Upper lobe of left lung (tissue), 4 donors: ENCODE results near the gene TPSG1.

Experiments
- EP300 ChIP-seq, 4 donors: sonication (generic); formaldehyde crosslinking; IDR thresholded peaks; one replicate each; pipeline ENCODE4 v1.5.1; 2017; ENCODE audit warnings: antibody characterized with exemption in 4 of 4, control low read depth in 2 of 4
- POLR2A ChIP-seq, 4 donors: fragments of 450-650 bp; IDR thresholded peaks; one replicate each; pipeline ENCODE4 v1.5.1; 2016 to 2017; ENCODE audit warnings: antibody characterized with exemption in 4 of 4, mild to moderate bottlenecking in 2 of 4

DNA sequence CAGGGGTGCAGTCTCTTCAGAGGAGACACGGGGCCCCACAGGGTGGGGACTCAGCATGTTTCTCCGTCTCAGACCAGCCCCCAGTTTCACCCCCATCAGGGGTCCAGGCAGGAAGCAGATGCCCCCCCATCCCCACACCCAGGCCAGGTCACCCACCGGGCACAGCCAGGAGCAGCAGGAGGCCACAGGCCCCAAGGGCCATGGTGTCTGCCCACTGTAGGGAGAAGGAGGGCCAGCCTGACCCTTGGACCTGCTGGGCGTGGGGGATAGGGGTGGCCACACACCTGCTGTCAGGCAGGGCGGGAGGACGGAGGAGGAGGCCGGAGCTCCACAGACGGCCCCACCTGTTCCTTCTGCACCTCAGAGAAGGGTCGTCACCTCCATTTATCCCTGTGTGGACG, at the start of gene TPSG1:
- TF ChIP-seq EP300 (IDR thresholded peaks at IDR 0.05) (no peak), POLR2A (IDR thresholded peaks at IDR 0.05) (no peak)
